Panc1 (cell line): ENCODE data around the gene EMC8.

Source experiments
- CTCF ChIP-seq: fragments of 450-650 bp; IDR thresholded peaks from 2 replicates; pipeline ENCODE4 v1.5.1; 2017; ENCODE audit warnings: mild to moderate bottlenecking
- TCF7L2 ChIP-seq: IDR thresholded peaks from 2 replicates; pipeline ENCODE4 v1.6.1; 2011; ENCODE audit warnings: mild to moderate bottlenecking, low read depth, low read length, inconsistent platforms
- TF ChIP-seq, protein P1 (sequence below), 2 experiments: IDR thresholded peaks; 2 replicates each; pipeline ENCODE4 v1.6.1; 2011 to 2012; ENCODE audit warnings: low read depth in 2 of 2, control low read depth in 1 of 2, low read length in 1 of 2, mild to moderate bottlenecking in 1 of 2, moderate library complexity in 1 of 2; ENCODE audit not compliant: insufficient read depth in 1 of 2

DNA sequence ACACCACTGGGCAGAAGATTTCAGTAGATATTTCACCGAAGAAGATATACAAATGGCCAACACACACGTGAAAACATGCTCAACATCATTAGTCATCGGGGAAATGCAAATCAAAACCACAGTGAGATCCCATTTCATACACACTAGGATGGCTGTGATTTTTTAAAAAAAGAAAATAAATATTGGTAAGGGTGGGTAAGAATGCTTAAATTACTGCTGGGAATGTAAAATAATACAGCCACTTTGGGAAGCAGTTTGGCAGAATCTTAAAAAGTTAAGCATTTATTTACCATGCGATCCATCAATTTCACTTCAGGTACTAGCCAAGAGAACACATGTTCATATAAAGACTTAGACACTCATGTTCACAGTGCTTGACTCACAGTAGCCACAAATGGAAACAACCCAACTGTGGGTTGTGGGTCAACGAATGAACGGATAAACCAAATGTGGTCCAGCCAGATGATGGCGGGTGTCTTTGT is 42.0 kb downstream of the EMC8 start:
- TF ChIP-seq CTCF (no peak), TCF7L2 (no peak)
- TF ChIP-seq, protein P1, sequence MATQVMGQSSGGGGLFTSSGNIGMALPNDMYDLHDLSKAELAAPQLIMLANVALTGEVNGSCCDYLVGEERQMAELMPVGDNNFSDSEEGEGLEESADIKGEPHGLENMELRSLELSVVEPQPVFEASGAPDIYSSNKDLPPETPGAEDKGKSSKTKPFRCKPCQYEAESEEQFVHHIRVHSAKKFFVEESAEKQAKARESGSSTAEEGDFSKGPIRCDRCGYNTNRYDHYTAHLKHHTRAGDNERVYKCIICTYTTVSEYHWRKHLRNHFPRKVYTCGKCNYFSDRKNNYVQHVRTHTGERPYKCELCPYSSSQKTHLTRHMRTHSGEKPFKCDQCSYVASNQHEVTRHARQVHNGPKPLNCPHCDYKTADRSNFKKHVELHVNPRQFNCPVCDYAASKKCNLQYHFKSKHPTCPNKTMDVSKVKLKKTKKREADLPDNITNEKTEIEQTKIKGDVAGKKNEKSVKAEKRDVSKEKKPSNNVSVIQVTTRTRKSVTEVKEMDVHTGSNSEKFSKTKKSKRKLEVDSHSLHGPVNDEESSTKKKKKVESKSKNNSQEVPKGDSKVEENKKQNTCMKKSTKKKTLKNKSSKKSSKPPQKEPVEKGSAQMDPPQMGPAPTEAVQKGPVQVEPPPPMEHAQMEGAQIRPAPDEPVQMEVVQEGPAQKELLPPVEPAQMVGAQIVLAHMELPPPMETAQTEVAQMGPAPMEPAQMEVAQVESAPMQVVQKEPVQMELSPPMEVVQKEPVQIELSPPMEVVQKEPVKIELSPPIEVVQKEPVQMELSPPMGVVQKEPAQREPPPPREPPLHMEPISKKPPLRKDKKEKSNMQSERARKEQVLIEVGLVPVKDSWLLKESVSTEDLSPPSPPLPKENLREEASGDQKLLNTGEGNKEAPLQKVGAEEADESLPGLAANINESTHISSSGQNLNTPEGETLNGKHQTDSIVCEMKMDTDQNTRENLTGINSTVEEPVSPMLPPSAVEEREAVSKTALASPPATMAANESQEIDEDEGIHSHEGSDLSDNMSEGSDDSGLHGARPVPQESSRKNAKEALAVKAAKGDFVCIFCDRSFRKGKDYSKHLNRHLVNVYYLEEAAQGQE (IDR thresholded peaks at IDR 0.05; ENCODE audit: insufficient read depth in 1 of 2, low read depth in 2 of 2, low read length in 1 of 2) = no peak
